HG03095 (cell line): Measurements from ENCODE around the gene DCTN2.

Experiments
- ATAC-seq: cut with Tn5 transposase; IDR thresholded peaks from one replicate; pipeline ENCODE4 v1.9.1; 2021; ENCODE audit warnings: moderate library complexity; ENCODE audit not compliant: unreplicated experiment

The DCTN2 gene

DNA sequence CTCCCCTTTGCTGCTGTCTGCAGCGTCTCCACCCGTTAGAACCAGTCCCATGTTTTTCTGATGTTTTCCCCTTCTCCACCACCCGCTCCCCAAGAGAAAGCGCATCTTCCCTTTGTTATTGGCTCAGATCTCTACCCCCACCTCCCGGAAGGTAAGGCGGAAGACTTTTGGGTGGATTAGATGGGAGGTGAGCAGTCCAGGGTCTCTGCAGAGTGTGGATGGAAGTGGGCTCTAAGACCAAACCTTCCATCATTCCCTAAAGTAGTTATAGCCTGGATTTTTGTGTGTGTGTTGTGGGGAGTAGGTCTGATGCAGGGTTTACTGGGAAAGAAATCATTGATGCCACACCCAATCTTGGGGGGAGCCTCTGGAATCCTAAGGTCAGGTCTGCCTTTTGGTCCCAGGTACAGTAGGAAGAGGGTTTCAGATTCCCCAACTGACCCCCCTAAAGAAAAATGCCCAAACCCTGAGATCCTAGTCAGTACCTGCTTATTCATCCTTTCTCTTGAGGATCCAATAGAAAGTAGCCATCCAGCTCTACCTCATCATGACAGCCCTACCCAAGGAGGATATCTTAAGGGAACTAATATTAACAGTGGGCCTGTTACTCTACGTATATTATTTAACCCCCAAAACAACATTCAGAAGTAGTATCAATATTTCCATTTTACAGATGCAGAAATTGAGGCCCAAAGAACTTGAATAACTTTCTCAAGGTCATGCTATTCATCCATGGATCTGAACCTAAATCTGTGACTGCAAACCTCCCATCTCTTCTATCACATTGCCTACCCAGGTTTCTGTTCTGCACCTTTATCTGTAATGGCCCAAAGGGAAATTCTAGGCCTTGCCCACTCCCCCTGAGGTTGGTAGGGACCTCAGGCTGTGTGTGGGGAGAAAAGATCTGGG is 3.9 kb upstream of the DCTN2 start:
- no peak for ATAC-seq

DNA sequence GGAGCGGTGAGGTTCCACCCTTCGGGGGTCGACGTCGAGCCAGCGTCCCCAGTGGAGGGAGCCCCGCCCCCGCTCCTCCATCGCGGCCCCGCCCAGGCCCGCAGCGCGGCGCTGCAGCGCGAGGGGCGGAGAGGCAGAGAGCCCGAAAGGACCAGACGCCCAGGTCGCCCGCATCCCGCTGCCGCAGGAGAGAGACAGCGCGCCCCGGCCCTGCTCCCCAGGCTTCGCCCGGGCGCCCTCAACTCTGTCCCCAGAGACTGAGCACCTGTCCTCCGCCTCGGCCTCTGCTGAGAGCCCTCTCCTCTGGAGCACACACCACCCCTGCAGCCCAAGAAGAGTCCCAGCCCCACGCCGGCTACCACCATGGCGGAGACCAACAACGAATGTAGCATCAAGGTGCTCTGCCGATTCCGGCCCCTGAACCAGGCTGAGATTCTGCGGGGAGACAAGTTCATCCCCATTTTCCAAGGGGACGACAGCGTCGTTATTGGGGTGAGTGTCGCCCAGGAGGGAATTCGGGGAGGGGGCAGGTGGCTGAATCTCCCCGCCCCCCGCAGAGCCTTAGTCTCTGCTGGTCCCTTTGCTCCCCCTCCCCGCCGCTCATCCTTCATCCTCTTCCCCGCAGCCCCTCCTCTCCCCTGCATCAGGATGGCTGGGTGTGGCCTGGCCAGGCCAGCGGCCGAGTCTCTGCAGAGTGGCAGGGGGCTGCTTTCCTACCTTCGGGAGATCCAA is 3.1 kb upstream of the DCTN2 start, which contains the start of gene KIF5A:
Gene KIF5A, plus strand, starts transcription at position 136 of the 732 bp plus-strand sequence. Its CDS starts 228 bp downstream, at position 364.
- ATAC-seq, result no peak

DNA sequence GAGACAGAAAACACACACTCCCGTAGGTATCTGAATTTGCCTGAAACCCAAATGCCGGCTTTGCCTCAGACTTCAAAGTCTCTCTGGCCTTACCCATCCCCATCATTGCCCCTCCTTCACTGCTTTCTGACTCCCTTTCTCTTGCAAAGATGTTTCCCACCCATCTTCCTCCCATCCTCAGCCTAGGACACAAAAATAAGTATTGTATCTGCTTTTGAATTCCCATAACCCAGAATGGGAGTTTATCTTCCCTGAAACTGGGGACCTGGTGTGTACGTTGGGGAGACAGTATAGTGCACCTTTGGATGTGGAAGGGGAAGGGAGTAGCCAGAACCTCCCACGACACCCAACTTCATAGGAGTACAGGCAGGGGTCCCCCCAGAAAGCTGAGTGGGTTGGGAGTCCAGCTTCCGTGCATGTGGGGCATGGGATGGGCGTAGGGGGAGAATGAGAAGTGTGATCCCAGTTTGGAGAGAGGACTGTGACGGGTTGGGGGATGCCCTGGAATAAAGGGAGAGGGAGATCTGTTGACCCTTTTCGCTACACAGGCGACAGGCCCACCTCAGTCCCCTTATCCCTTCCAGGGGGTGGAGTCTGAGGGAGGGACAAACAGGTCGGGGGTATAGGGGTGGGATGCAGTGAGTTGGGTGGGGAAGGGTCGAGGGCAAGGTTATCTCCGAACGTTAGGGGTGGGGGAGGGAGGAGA is 2.4 kb upstream of the DCTN2 start:
- ATAC-seq, result no peak

- ATAC-seq, result no peak
These were observed 1.5 kb upstream of the DCTN2 start for GRCh38 chr12:57548488-57548887.

- no peak for ATAC-seq
These were observed 972 bp upstream of the DCTN2 start for GRCh38 chr12:57548013-57548315.

DNA sequence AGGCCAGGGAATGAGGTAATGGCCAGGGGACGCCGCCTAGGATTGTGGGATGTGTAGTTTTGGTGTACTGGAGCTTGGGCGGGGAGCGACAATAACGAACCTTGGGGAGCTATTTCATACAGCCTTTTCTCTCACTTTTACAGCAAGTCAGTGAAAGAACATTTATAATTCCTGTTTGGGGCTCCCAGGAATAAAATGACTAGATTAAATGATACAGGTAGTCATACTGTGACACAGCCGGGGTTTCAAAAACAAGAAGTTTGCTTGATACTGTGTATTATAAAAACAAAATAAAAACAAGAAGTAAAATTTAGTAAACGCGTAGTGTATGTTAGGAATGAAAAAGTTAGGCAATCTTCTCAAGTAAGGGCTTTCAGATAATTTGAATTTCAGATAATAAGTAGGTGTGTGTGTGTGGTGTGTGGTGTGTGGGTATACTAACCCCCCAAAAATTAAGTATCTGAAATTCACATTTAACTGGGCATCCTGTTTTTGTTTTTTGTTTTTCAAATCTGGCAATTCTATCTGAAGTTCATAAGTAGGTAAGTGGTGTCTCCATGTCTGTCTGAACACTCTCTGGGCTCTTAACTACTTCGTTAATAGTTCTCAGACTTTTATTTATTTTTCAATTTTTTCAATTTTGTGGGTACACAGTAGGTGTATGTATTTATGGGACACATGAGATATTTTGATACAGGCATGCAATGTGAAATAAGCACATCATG is 458 bp upstream of the DCTN2 start:
- no peak for ATAC-seq

- ATAC-seq, result no peak
These were observed 1.1 kb downstream of the DCTN2 start for GRCh38 chr12:57545809-57546437.

- no peak for ATAC-seq
These were observed 3.4 kb downstream of the DCTN2 start for GRCh38 chr12:57543581-57543980.

GRCh38 chr12:57541717-57542116 is 5.3 kb downstream of the DCTN2 start:
- ATAC-seq, result no peak

GRCh38 chr12:57541001-57541400 is 6.0 kb downstream of the DCTN2 start:
- ATAC-seq, result no peak

GRCh38 chr12:57539134-57539768 is 7.7 kb downstream of the DCTN2 start:
- ATAC-seq, result no peak

- ATAC-seq, result no peak
These were observed 10.4 kb downstream of the DCTN2 start for GRCh38 chr12:57536597-57536942.

DNA sequence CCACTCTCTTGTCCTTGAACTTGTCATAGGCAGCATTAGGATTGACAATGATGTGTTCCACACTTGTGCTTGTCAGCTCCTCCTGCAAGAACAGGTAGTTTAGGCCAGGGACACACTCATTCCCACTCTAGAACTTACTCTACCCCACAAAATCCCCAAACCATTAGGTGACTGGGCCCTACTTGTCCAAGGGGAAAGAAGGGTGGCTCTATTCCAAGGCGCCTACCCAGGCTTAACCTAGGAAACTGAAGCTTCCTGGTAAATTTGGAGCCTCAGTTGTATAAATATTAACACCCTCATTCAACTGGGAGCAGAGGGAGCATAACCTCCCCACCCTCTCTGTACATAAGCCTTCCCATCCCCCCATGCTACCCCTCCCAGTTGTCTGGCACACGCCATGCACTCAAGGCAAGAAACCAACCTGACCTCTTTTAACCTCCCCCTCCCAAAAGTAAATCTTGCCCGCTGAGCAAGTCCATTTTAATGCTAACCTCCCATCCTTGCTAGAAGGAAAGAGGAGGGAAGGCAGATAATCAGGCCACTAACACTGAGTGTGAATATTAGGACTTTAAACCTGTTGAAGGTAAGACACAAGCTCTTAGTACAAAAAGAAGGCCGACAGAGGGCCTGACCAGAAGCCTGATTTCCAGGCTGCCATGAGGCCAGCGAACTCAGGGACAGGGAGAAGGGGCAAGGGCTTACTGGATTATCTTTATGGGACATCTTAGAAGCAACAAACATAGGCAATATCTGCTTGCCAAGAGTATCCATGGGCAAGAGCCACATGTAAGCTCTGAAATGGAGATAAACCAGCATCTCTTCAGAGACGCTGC is 11.0 kb downstream of the DCTN2 start:
- no peak for ATAC-seq

DNA sequence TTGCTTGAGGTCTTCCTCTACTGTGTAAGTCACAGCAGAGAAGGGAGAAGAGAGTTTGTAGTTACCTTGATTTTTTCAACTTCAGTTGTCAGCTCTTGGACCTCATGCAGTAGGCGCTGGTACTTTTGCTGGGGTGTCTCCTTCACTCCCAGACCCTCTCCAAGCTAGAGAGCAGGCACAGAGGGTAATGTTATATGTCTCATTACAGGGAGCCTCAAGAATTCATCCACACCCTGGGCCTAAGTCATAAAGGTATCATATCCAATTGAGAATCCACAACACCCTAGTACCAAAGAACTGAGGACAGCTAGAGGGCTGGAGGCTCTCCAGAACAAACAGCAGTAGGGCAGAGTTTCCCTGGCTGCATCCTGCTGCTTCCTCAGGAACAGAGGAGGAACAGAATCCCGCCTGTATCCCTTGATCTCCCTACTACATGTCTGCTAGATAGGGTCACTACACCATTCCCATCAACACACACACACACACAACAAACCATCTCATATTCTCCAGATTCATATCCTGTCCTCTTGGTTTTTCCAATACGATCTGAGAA is 11.9 kb downstream of the DCTN2 start:
- ATAC-seq, result no peak

DNA sequence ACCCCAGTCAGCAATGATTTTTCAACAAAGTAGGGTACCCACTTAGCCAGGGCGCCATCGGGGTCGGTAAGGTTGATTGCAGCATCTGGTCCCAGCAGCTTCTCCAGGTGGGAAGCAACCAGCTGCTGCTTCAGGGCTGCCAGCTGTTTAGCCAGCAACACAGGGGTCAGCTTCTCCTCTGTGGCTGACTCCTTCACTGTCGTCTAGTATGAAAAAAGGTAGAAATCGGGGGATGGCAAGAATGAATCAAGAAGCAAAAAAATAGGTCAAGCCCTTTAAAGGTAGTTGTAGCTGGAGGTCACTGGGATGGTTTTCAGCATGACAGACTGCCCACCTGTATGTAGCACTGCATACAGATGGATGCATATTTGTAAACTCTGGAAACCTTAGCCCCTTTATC is 12.7 kb downstream of the DCTN2 start:
- ATAC-seq, result no peak

DNA sequence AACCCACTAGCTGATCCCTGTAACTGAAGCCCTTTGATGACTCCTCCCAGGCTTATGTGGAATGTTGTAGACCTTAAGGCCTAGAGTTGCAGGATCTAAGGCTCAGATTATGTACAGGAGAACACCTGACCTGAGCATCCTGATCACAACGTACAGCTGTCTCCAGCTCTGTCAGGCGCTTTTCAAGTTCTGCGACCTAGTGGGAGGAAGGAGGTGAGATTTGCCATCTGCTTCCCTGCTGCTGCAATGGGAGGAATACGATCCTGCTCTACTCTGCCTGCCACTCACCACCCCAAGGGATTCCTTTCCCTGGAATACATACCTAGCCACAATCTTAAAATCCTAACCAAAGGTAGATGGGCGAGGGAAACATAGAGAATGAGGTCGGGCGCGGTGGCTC is 13.9 kb downstream of the DCTN2 start:
- no peak for ATAC-seq

GRCh38 chr12:57531836-57532235 is 15.2 kb downstream of the DCTN2 start:
- ATAC-seq, result no peak

DNA sequence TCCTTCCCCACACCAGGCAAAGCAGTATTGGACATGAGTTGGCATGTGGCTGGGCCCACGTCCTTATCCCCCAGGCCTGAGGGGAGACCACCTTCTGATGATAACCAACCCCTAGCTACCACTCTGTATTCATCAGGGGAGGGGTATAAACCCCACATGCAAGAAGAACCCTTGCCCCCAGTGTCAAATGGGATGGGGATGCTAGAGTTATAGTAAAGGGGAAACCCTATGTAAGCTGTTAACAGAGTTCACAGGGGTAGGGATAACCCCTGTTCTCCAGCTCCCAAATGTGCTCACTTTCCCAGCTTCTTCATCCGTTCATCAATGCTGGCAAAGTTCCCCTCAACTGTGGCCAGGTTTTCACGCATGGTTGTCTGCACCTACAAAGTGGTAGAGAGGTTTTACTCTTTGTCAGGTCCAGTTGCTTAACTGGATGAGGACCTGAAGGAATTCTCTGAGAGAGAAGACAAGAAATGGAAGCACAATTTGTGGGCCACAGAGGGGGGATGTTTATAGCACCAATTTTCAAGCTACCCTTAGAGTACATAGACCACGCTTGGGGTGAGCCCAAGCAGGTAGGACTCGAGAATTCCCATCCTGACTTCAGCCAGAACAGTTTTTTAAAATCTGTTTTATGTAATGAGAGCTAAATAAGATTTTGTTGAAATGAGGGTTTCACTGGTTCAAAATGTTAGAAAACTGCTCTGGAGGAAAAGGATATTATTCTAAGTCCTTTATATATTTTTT is 16.4 kb downstream of the DCTN2 start:
- no peak for ATAC-seq
